ENCODE data around the gene LMX1B. TPM values are rescaled to one million over a fixed set of nuclear protein-coding genes. Genes with fewer than 3 reads are reported as not detected.
"Not testable (repeated sequence)": the region's sequence is repeated elsewhere in the genome, so short reads cannot be mapped to it uniquely, and the experiment has no call there.

The LMX1B gene
- total RNA-seq, 1 experiment from 2014 or later: 2.6 TPM

DNA sequence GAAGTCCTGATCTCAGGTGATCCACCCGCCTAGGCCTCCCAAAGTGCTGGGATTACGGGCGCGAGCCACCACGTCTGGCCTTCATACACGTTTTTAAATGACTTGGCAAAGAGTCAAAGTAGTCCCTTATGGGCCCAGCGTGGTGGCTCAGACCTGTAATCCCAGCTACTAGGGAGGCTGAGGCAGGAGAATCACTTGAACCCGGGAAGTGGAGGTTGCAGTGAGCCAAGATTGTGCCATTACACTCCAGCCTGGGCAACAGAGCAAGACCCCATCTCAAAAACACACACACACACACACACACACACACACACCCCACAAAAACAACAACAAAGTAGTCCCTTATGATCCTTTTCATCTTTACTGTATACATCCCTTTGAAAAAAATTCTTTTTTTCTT is 116.9 kb downstream of the LMX1B start:
- H3K36me3 ChIP-seq (ENCODE audit: control insufficient read depth, insufficient read depth, low read length); intact Hi-C loops (cut with micrococcal nuclease; ENCODE audit: unreplicated experiment); DNase-seq (ENCODE audit: low read depth, low spot score); POLR2A ChIA-PET; in situ Hi-C loops (cut with HindIII; ENCODE audit: low pct_unique_long_range_greater_than_20kb, low sequenced_read_pairs); BruUV-seq (replicated peaks); ATAC-seq; H3K4me1 ChIP-seq (ENCODE audit: control insufficient read depth, insufficient read depth, low read length); H3K4me3 ChIP-seq (ENCODE audit: low read depth in 2 of 2, low read length in 2 of 2); H3K27me3 ChIP-seq (ENCODE audit: control insufficient read depth, insufficient read depth, low read length); H3K9me3 ChIP-seq (ENCODE audit: control insufficient read depth, insufficient read depth, low read depth, low read length); CTCF ChIA-PET; H3K27ac ChIP-seq (ENCODE audit: low read length): not testable (repeated sequence)

DNA sequence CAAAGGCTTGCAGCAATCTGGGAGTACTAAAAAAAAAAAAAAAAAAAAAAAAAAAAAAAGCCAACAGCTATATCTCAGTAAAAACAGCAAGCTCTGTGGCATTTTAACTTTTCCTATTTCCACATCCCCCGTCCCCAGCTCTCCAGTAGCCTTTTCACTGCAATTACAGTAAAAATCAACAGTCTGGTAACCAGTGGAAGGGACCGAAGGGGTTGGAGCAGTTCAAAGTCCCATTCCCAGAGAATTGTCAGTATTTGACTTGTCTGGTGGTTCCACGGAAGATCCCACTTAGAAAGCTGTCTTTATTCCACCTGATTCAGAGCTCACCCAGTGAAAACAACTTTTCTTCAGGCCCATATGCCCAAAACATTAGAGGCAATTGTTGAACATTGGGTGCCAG is 119.3 kb downstream of the LMX1B start:
- DNase-seq (ENCODE audit: low read depth, low spot score): no peak
- no TSS peak for BruUV-seq (replicated peaks)
- Histone ChIP-seq H3K4me1 (ENCODE audit: control insufficient read depth, insufficient read depth, low read length) (no peaks in the 10 kb centered on the region), H3K4me3 (ENCODE audit: low read depth in 2 of 2, low read length in 2 of 2) (no peak overlapping the region), H3K36me3 (ENCODE audit: control insufficient read depth, insufficient read depth, low read length) (no peaks in the 10 kb centered on the region; the same call in 1 of the 2 replicates), H3K9me3 (ENCODE audit: control insufficient read depth, insufficient read depth, low read depth, low read length) (no peaks in the 10 kb centered on the region; the same call in 1 of the 2 replicates), H3K27me3 (ENCODE audit: control insufficient read depth, insufficient read depth, low read length) (no peaks in the 10 kb centered on the region; the same call in 1 of the 2 replicates), H3K27ac (ENCODE audit: low read length) (no peak overlapping the region)
- TF ChIP-seq, protein P1, sequence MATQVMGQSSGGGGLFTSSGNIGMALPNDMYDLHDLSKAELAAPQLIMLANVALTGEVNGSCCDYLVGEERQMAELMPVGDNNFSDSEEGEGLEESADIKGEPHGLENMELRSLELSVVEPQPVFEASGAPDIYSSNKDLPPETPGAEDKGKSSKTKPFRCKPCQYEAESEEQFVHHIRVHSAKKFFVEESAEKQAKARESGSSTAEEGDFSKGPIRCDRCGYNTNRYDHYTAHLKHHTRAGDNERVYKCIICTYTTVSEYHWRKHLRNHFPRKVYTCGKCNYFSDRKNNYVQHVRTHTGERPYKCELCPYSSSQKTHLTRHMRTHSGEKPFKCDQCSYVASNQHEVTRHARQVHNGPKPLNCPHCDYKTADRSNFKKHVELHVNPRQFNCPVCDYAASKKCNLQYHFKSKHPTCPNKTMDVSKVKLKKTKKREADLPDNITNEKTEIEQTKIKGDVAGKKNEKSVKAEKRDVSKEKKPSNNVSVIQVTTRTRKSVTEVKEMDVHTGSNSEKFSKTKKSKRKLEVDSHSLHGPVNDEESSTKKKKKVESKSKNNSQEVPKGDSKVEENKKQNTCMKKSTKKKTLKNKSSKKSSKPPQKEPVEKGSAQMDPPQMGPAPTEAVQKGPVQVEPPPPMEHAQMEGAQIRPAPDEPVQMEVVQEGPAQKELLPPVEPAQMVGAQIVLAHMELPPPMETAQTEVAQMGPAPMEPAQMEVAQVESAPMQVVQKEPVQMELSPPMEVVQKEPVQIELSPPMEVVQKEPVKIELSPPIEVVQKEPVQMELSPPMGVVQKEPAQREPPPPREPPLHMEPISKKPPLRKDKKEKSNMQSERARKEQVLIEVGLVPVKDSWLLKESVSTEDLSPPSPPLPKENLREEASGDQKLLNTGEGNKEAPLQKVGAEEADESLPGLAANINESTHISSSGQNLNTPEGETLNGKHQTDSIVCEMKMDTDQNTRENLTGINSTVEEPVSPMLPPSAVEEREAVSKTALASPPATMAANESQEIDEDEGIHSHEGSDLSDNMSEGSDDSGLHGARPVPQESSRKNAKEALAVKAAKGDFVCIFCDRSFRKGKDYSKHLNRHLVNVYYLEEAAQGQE (IDR thresholded peaks at IDR 0.05; ENCODE audit: insufficient read depth in 1 of 2, low read depth in 2 of 2, low read length in 1 of 2): no peak
- TF ChIP-seq SIN3A (IDR thresholded peaks at IDR 0.05; ENCODE audit: borderline replicate concordance, insufficient read depth, low read depth, low read length) (no peak), TCF7L2 (IDR thresholded peaks at IDR 0.05; ENCODE audit: low read depth, low read length) (no peak), POLR2AphosphoS5 (IDR thresholded peaks at IDR 0.05; ENCODE audit: low read depth, low read length) (no peak)
- TF ChIP-seq, protein P2, sequence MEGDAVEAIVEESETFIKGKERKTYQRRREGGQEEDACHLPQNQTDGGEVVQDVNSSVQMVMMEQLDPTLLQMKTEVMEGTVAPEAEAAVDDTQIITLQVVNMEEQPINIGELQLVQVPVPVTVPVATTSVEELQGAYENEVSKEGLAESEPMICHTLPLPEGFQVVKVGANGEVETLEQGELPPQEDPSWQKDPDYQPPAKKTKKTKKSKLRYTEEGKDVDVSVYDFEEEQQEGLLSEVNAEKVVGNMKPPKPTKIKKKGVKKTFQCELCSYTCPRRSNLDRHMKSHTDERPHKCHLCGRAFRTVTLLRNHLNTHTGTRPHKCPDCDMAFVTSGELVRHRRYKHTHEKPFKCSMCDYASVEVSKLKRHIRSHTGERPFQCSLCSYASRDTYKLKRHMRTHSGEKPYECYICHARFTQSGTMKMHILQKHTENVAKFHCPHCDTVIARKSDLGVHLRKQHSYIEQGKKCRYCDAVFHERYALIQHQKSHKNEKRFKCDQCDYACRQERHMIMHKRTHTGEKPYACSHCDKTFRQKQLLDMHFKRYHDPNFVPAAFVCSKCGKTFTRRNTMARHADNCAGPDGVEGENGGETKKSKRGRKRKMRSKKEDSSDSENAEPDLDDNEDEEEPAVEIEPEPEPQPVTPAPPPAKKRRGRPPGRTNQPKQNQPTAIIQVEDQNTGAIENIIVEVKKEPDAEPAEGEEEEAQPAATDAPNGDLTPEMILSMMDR (IDR thresholded peaks at IDR 0.05): no peak
- intact Hi-C loops (cut with micrococcal nuclease; ENCODE audit: unreplicated experiment): no loop called here
- CTCF ChIA-PET: no interaction called here
- POLR2A ChIA-PET: no interaction called here
- no peak for ATAC-seq
- in situ Hi-C loops (cut with HindIII; ENCODE audit: low pct_unique_long_range_greater_than_20kb, low sequenced_read_pairs): no loop called here

- Histone ChIP-seq H3K27ac (ENCODE audit: low read length) (no peak overlapping the region), H3K36me3 (ENCODE audit: control insufficient read depth, insufficient read depth, low read length) (no peaks in the 10 kb centered on the region; the same call in 1 of the 2 replicates), H3K27me3 (ENCODE audit: control insufficient read depth, insufficient read depth, low read length) (no peaks in the 10 kb centered on the region; the same call in 1 of the 2 replicates), H3K4me1 (ENCODE audit: control insufficient read depth, insufficient read depth, low read length) (no peaks in the 10 kb centered on the region), H3K9me3 (ENCODE audit: control insufficient read depth, insufficient read depth, low read depth, low read length) (no peaks in the 10 kb centered on the region; the same call in 1 of the 2 replicates), H3K4me3 (ENCODE audit: low read depth in 2 of 2, low read length in 2 of 2) (no peak overlapping the region)
- CTCF ChIA-PET: interaction anchor here (0.6 kb wide), 2 partner anchors 38 to 216 kb away, joined by 3 to 7 read pairs; no protein-coding TSS in a partner anchor
- no peak for DNase-seq (ENCODE audit: low read depth, low spot score)
- BruUV-seq (replicated peaks): no TSS peak
- TF ChIP-seq TCF7L2 (IDR thresholded peaks at IDR 0.05; ENCODE audit: low read depth, low read length) (no peak), POLR2AphosphoS5 (IDR thresholded peaks at IDR 0.05; ENCODE audit: low read depth, low read length) (no peak), SIN3A (IDR thresholded peaks at IDR 0.05; ENCODE audit: borderline replicate concordance, insufficient read depth, low read depth, low read length) (no peak)
- TF ChIP-seq, protein P1 (IDR thresholded peaks at IDR 0.05; ENCODE audit: insufficient read depth in 1 of 2, low read depth in 2 of 2, low read length in 1 of 2): no peak
- TF ChIP-seq, protein P2 (IDR thresholded peaks at IDR 0.05): no peak
- in situ Hi-C loops (cut with HindIII; ENCODE audit: low pct_unique_long_range_greater_than_20kb, low sequenced_read_pairs): no loop called here
- no peak for ATAC-seq
- intact Hi-C loops (cut with micrococcal nuclease; ENCODE audit: unreplicated experiment): no loop called here
- POLR2A ChIA-PET: no interaction called here
These were observed 121.1 kb downstream of the LMX1B start for GRCh38 chr9:126734877-126735276.
